Loucy (cell line): ENCODE results near the gene L2HGDH.

Experiments used
- EZH2phosphoT487 ChIP-seq: fragments of 200-600 bp; IDR thresholded peaks from 2 replicates; pipeline ENCODE4 v1.6.1; 2018; ENCODE audit warnings: antibody characterized with exemption, mild to moderate bottlenecking, moderate library complexity, borderline replicate concordance
- TF ChIP-seq, protein P1 (sequence below): fragments of 200-600 bp; sonication (generic); conservative IDR thresholded peaks from 2 replicates; pipeline ENCODE4 v1.5.1; 2014; ENCODE audit warnings: mild to moderate bottlenecking, antibody characterized with exemption, low read length

DNA sequence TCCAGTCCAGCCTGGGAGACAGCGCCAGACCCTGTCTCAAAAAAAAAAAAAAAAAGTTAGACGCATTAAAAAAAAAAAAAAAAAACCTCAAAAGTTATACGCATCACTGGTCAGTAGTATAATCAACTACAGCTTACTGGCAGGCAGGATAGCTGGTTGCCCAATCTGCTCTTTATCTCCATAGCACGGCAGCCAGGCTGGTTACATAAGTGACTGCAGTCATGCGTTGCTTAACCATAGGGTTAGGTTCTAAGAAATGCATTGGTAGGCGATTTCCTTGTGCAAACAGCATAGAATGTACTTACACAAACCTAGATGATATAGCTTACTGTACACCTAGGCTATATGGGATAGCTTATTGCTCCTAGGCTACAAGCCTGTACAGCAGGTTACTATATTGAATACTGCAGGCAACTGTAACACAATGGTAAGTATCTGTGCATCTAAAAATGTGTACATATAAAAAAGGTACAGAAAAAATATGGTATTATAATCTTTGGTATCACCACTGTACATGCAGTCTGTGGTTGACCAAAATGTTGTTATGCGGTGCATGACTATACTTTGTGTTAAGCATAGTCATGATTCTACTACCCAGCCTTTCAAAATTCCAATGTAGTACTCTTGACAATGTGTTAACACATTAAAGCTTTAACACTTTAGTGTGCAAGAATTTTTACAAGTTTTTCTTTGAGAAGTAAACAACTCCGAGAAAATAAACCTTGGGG, 8.1 kb downstream of the L2HGDH start:
- TF ChIP-seq, protein P1, sequence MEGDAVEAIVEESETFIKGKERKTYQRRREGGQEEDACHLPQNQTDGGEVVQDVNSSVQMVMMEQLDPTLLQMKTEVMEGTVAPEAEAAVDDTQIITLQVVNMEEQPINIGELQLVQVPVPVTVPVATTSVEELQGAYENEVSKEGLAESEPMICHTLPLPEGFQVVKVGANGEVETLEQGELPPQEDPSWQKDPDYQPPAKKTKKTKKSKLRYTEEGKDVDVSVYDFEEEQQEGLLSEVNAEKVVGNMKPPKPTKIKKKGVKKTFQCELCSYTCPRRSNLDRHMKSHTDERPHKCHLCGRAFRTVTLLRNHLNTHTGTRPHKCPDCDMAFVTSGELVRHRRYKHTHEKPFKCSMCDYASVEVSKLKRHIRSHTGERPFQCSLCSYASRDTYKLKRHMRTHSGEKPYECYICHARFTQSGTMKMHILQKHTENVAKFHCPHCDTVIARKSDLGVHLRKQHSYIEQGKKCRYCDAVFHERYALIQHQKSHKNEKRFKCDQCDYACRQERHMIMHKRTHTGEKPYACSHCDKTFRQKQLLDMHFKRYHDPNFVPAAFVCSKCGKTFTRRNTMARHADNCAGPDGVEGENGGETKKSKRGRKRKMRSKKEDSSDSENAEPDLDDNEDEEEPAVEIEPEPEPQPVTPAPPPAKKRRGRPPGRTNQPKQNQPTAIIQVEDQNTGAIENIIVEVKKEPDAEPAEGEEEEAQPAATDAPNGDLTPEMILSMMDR: no peak
- TF ChIP-seq EZH2phosphoT487: no peak
